HepG2 (cell line): ENCODE measurements around the gene CD46. TPM values are rescaled to one million over a fixed set of nuclear protein-coding genes. Genes with fewer than 3 reads are reported as not detected.

Experiments
- ATF1 ChIP-seq: IDR thresholded peaks from 2 replicates; pipeline ENCODE4 v1.6.1; 2016; ENCODE audit warnings: mild to moderate bottlenecking, control low read depth
- BRF2 ChIP-seq: sonication (generic); formaldehyde crosslinking; IDR thresholded peaks from 2 replicates; pipeline ENCODE4 v1.8.1; 2022; ENCODE audit warnings: mild to moderate bottlenecking, missing genetic modification reagents
- CEBPG ChIP-seq: IDR thresholded peaks from 2 replicates; pipeline ENCODE4 v1.6.1; 2016
- CEBPZ ChIP-seq: IDR thresholded peaks from 2 replicates; pipeline ENCODE4 v1.6.1; 2012; ENCODE audit warnings: low read length, improper control_type of control experiment
- CHD4 ChIP-seq: fragments of 200-600 bp; sonication (generic); IDR thresholded peaks from 2 replicates; pipeline ENCODE4 v1.7.0; 2017; ENCODE audit warnings: mild to moderate bottlenecking, low read length, borderline replicate concordance
- HNRNPLL ChIP-seq: fragments of 200-400 bp; formaldehyde crosslinking; IDR thresholded peaks from 2 replicates; pipeline ENCODE4 v1.6.1; 2017; ENCODE audit warnings: mild to moderate bottlenecking, low read depth, low read length; ENCODE audit not compliant: poor library complexity, severe bottlenecking
- LRRFIP1 ChIP-seq: sonication (generic); formaldehyde crosslinking; conservative IDR thresholded peaks from 2 replicates; pipeline ENCODE4 v1.4.0; 2020; ENCODE audit warnings: missing genetic modification reagents
- PBX3 ChIP-seq: sonication (generic); formaldehyde crosslinking; IDR thresholded peaks from 2 replicates; pipeline ENCODE4 v1.8.1; 2023; ENCODE audit warnings: missing genetic modification reagents, inconsistent platforms, borderline replicate concordance
- RBFOX2 ChIP-seq: fragments of 200-400 bp; formaldehyde crosslinking; IDR thresholded peaks from 2 replicates; pipeline ENCODE4 v1.6.1; 2017; ENCODE audit warnings: low read depth, mild to moderate bottlenecking, low read length
- SETDB1 ChIP-seq: sonication (generic); formaldehyde crosslinking; IDR thresholded peaks from 2 replicates; pipeline ENCODE4 v1.5.1; 2020; ENCODE audit warnings: missing genetic modification reagents, mild to moderate bottlenecking, borderline replicate concordance
- TP53 ChIP-seq: sonication (generic); formaldehyde crosslinking; conservative IDR thresholded peaks from 2 replicates; pipeline ENCODE4 v1.4.0; 2020; ENCODE audit warnings: missing genetic modification reagents
- ZBED4 ChIP-seq: sonication (generic); formaldehyde crosslinking; IDR thresholded peaks from 2 replicates; pipeline ENCODE4 v1.4.0; 2020; ENCODE audit warnings: missing genetic modification reagents, borderline replicate concordance
- ZFY ChIP-seq: sonication (generic); formaldehyde crosslinking; IDR thresholded peaks from 2 replicates; pipeline ENCODE4 v1.4.0; 2020; ENCODE audit warnings: missing genetic modification reagents
- ZMAT3 ChIP-seq: sonication (generic); formaldehyde crosslinking; conservative IDR thresholded peaks from 2 replicates; pipeline ENCODE4 v1.7.0; 2021; ENCODE audit warnings: missing genetic modification reagents
- ZNF230 ChIP-seq: sonication (generic); formaldehyde crosslinking; IDR thresholded peaks from 2 replicates; pipeline ENCODE4 v1.4.0; 2020; ENCODE audit warnings: mild to moderate bottlenecking, missing genetic modification reagents
- ZNF232 ChIP-seq: sonication (generic); formaldehyde crosslinking; IDR thresholded peaks from 2 replicates; pipeline ENCODE4 v1.4.0; 2020; ENCODE audit warnings: missing genetic modification reagents, borderline replicate concordance
- ZNF274 ChIP-seq: sonication (generic); formaldehyde crosslinking; IDR thresholded peaks from 2 replicates; pipeline ENCODE4 v1.5.1; 2020; ENCODE audit warnings: mild to moderate bottlenecking, missing genetic modification reagents
- polyA plus RNA-seq, 8 experiments: library from polyadenylated mRNA; depleted of rRNA in 3 of 8; stranded (reverse) in 7 of 8; unstranded in 1 of 8; fragments of >200 nt; fragmentation: Illumina TruSeq in 4 of 8; extraction: Trizol in 4 of 8; gene quantifications; 2 replicates each; pipeline versions ENCODE4 v1.2.1 to v1.2.3, GENCODE V29; 2011 to 2016; ENCODE audit warnings: low read depth in 4 of 8, missing spikeins in 1 of 8, mixed read lengths in 1 of 8; ENCODE audit not compliant: insufficient read depth in 1 of 8
- total RNA-seq, 5 experiments: library from RNA; depleted of rRNA; stranded (reverse); fragments of >200 nt; fragmentation: Illumina TruSeq; extraction: Trizol; gene quantifications; 2 replicates each; pipeline ENCODE4 v1.2.3, GENCODE V29; 2016; ENCODE audit warnings: low read depth in 1 of 5

Gene CD46
- total and polyA plus RNA-seq, 2 of the 13 experiments (the other 11 are each of a cell fraction or from before 2014, with no cell fraction given) = 130 to 277 TPM

- TF ChIP-seq CEBPZ (no peak), ZFY (CRISPR knock-in tag) (peak; percentile 92), CEBPG (CRISPR knock-in tag) (0 out of 2 replicates have a peak, but pooled peaks have one; percentile 4), ZMAT3 (CRISPR knock-in tag) (0 out of 2 replicates have a peak, but pooled peaks have one; percentile 26), PBX3 (0 out of 2 replicates have a peak, but pooled peaks have one; percentile 14), CHD4 (no peak), LRRFIP1 (CRISPR knock-in tag) (no peak), RBFOX2 (peak; percentile 96), HNRNPLL (peak; percentile 72), TP53 (CRISPR knock-in tag) (0 out of 2 replicates have a peak, but pooled peaks have one; percentile 14), BRF2 (CRISPR knock-in tag) (no peak), ZBED4 (CRISPR knock-in tag) (0 out of 2 replicates have a peak, but pooled peaks have one; percentile 22), ZNF274 (CRISPR knock-in tag) (no peak), ZNF230 (CRISPR knock-in tag) (0 out of 2 replicates have a peak, but pooled peaks have one; percentile 30), ATF1 (CRISPR knock-in tag) (peak; percentile 50; the same call in 1 of the 2 replicates), ZNF232 (CRISPR knock-in tag) (no peak), SETDB1 (CRISPR knock-in tag) (no peak)
Observed at GRCh38 chr1:207751790-207752455, at the start of gene CD46 (continued).
